ENCODE measurements around the gene ACTN4.
"Not testable (repeated sequence)": the region's sequence is repeated elsewhere in the genome, so short reads cannot be mapped to it uniquely, and the experiment has no call there.

Gene ACTN4

DNA sequence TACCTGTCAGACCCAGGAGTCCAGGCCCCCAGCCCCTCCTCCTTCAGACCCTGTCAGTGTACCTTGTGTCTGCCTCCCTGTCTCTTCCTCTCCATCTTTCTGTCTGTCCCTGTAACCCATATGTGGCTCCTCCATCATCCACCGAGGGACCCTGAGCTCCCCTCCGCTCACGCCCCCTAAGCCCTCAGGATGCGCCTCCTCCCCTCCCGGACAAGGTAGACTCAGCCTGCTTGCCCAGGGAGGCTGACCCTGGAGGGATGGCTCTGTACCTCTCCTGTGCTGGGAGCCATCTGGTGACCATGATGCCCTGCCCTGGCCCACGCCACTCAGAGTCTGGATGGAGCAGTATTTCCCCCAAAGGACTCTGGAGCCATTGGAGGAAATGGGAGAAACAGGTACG, 97.9 kb downstream of the ACTN4 start:
- TF ChIP-seq, protein P1, sequence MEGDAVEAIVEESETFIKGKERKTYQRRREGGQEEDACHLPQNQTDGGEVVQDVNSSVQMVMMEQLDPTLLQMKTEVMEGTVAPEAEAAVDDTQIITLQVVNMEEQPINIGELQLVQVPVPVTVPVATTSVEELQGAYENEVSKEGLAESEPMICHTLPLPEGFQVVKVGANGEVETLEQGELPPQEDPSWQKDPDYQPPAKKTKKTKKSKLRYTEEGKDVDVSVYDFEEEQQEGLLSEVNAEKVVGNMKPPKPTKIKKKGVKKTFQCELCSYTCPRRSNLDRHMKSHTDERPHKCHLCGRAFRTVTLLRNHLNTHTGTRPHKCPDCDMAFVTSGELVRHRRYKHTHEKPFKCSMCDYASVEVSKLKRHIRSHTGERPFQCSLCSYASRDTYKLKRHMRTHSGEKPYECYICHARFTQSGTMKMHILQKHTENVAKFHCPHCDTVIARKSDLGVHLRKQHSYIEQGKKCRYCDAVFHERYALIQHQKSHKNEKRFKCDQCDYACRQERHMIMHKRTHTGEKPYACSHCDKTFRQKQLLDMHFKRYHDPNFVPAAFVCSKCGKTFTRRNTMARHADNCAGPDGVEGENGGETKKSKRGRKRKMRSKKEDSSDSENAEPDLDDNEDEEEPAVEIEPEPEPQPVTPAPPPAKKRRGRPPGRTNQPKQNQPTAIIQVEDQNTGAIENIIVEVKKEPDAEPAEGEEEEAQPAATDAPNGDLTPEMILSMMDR (IDR thresholded peaks at IDR 0.05; ENCODE audit: insufficient read depth, low read length, poor library complexity, severe bottlenecking): no peak
- no peak for DNase-seq (ENCODE audit: extremely low read depth, insufficient read length)
- Histone ChIP-seq H3K27me3 (replicated peaks; ENCODE audit: control insufficient read depth, insufficient read depth, low read length) (no peaks in the 10 kb centered on the region), H3K4me3 (replicated peaks; ENCODE audit: low read depth, low read length) (no peak overlapping the region), H3K36me3 (ENCODE audit: control insufficient read depth, insufficient read depth, low read length) (no peaks in the 10 kb centered on the region)

DNA sequence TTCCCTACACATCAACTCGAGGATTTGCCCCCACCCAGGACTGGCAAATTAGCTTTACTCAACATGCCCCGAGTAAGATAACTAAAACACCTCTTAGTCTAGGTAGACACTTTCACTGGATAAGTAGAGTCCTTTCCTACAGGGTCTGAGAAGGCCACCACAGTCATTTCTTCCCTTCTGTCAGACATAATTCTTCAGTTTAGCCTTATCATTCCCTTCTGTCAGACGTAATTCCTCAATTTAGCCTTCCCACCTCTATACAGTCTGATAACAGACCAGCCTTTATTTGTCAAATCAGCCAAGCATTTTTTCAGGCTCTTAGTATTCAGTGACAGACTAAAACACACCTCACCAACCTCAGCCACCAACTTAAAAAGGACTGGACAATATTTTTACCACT, 106.3 kb downstream of the ACTN4 start:
- H3K27me3 ChIP-seq (replicated peaks; ENCODE audit: control insufficient read depth, insufficient read depth, low read length); DNase-seq (ENCODE audit: extremely low read depth, insufficient read length); H3K36me3 ChIP-seq (ENCODE audit: control insufficient read depth, insufficient read depth, low read length); H3K4me3 ChIP-seq (replicated peaks; ENCODE audit: low read depth, low read length): not testable (repeated sequence)

DNA sequence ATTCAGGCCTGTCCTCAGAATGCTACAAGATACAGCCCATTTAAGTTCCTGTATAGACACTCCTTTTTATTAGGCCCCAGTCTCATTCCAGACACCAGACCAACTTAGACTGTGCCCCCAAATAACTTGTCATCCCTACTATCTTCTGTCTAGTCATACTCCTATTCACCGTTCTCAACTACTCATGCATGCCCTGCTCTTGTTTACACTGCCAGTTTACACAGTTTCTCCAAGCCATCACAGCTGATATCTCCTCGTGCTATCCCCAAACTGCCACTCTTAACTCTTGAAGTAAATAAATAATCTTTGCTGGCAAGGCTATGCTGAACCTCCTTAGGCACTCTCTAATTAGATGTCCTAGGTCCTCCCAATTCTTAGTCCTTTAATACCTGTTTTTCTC, 106.7 kb downstream of the ACTN4 start:
- DNase-seq (ENCODE audit: extremely low read depth, insufficient read length); H3K27me3 ChIP-seq (replicated peaks; ENCODE audit: control insufficient read depth, insufficient read depth, low read length); H3K4me3 ChIP-seq (replicated peaks; ENCODE audit: low read depth, low read length); H3K36me3 ChIP-seq (ENCODE audit: control insufficient read depth, insufficient read depth, low read length): not testable (repeated sequence)

DNA sequence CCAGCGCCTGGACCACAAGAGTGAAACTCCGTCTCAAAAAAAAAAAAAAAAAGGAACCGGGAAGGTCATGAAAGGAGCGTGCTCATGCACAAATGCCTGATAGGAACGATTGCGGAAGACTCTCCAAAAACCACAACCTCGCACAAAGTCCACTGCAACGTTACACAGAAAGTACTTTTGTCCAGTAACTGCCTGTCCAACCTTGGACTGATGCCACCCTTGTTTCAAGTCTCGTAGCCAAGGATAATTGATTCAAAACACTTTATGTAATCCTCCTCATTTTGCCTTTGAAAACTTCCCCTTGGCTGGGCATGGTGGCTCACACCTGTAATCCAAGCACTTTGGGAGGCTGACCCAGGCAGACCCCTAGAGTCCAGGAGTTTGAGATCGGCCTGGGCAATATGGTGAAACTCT, 112.1 kb downstream of the ACTN4 start:
- TF ChIP-seq, protein P1 (IDR thresholded peaks at IDR 0.05; ENCODE audit: insufficient read depth, low read length, poor library complexity, severe bottlenecking): no peak
- Histone ChIP-seq H3K27me3 (replicated peaks; ENCODE audit: control insufficient read depth, insufficient read depth, low read length) (no peaks in the 10 kb centered on the region), H3K36me3 (ENCODE audit: control insufficient read depth, insufficient read depth, low read length) (no peaks in the 10 kb centered on the region), H3K4me3 (replicated peaks; ENCODE audit: low read depth, low read length) (no peak overlapping the region)
- no peak for DNase-seq (ENCODE audit: extremely low read depth, insufficient read length)

DNA sequence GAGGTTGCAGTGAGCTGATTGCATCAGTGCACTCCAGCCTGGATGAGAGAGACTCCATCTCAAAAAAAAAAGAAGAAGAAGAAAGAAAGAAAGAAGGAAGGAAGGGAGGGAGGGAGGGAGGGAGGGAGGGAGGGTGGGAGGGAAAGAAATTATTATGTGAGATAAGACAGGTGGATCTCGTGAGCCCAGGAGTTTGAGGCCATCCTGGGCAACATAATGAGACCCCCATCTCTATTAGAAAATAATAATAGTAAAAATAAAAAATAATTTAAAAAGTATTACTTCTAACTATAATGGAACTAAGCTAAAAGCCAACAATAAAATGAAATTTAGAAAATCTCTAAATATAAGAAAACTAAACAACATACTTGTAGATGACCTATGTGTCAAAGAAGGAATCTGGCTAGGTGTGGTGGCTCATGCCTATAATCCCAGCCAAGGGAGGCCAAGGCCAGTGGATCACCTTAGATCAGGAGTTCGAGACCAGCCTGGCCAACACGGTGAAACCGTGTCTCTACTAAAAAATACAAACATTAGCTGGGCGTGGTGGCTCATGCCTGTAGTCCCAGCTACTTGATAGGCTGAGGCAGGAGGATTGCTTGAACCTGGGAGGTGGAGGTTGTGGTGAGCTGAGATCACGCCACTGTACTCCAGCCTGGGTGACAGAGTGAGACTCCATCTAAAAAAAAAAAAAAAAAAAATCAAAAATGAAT, 113.5 kb downstream of the ACTN4 start:
- DNase-seq (ENCODE audit: extremely low read depth, insufficient read length); H3K36me3 ChIP-seq (ENCODE audit: control insufficient read depth, insufficient read depth, low read length); H3K4me3 ChIP-seq (replicated peaks; ENCODE audit: low read depth, low read length); H3K27me3 ChIP-seq (replicated peaks; ENCODE audit: control insufficient read depth, insufficient read depth, low read length): not testable (repeated sequence)

DNA sequence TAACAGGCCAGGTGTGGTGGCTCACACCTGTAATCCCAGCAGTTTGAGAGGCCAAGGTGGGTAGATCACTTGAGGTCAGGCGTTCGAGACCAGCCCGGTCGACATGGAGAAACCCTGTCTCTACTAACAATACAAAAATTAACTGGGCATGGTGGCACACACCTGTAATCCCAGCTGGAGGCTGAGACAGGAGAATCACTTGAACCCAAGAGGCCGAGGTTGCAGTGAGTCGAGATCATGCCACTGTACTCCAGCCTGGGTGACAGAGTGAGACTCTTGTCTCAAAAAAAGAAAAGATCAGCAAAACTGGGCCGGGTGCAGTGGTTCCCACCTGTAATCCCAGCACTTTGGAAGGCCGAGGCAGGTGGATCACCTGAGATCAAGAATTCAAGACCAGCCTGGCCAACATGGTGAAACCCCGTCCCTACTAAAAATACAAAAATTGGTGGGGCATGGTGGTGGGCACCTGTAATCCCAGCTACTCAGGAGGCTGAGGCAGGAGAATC, 114.5 kb downstream of the ACTN4 start:
- DNase-seq (ENCODE audit: extremely low read depth, insufficient read length); H3K4me3 ChIP-seq (replicated peaks; ENCODE audit: low read depth, low read length); H3K36me3 ChIP-seq (ENCODE audit: control insufficient read depth, insufficient read depth, low read length); H3K27me3 ChIP-seq (replicated peaks; ENCODE audit: control insufficient read depth, insufficient read depth, low read length): not testable (repeated sequence)

DNA sequence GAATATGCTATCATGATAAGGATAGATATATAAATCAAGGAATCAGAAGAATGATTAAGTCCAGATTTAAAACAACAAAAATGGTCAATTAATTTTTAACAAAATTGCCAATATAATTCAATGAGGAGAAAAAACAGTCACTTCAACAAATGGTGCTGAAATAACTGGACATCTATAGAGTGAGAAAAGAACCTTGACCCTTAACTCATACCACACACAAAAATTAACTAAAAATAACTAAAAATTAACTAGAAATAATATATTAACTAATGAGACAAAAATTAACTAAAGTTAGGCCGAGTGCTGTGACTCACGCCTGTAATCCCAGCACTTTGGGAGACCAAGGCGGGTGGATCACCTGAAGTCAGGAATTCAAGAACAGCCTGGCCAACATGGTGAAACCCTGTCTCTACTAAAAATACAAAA, 116.4 kb downstream of the ACTN4 start:
- Histone ChIP-seq H3K4me3 (replicated peaks; ENCODE audit: low read depth, low read length) (no peak overlapping the region), H3K36me3 (ENCODE audit: control insufficient read depth, insufficient read depth, low read length) (no peaks in the 10 kb centered on the region), H3K27me3 (replicated peaks; ENCODE audit: control insufficient read depth, insufficient read depth, low read length) (no peaks in the 10 kb centered on the region)
- TF ChIP-seq, protein P1 (IDR thresholded peaks at IDR 0.05; ENCODE audit: insufficient read depth, low read length, poor library complexity, severe bottlenecking): no peak
- no peak for DNase-seq (ENCODE audit: extremely low read depth, insufficient read length)

DNA sequence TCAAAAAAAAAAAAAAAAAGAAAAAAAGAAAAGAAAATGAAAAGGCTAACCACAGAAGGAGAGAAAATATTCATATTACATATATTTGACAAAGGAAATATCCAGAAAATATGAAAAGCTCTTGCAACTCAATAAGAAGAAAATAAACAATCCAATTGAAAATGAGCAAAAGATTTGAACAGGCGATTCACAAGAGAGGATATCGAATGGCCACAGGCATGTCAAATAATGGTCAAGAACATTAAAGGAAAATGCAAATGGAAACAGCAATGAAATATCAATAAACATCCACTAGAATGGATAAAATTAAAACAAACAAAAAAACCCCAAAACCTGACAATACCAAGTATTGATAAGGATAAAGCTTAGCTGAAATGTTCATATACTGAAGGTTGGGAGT, 117.8 kb downstream of the ACTN4 start:
- Histone ChIP-seq H3K4me3 (replicated peaks; ENCODE audit: low read depth, low read length) (no peak overlapping the region), H3K36me3 (ENCODE audit: control insufficient read depth, insufficient read depth, low read length) (no peaks in the 10 kb centered on the region), H3K27me3 (replicated peaks; ENCODE audit: control insufficient read depth, insufficient read depth, low read length) (no peaks in the 10 kb centered on the region)
- no peak for DNase-seq (ENCODE audit: extremely low read depth, insufficient read length)
- TF ChIP-seq, protein P1 (IDR thresholded peaks at IDR 0.05; ENCODE audit: insufficient read depth, low read length, poor library complexity, severe bottlenecking): no peak

Data from GM06990 (cell line).